Activated CD4-positive, alpha-beta T cell treated with anti-CD3 and anti-CD28 coated beads for 36 hours (primary cell): Measurements from ENCODE around the gene SNCAIP. TPM values are rescaled to one million over a fixed set of nuclear protein-coding genes. Genes with fewer than 3 reads are reported as not detected.

Experiments
- ATAC-seq: fragments of 200-7000 bp; cut with Tn5 transposase; one replicate; pipeline ENCODE4 v1.10.0; 2021; ENCODE audit warnings: mild to moderate bottlenecking, moderate library complexity
- CTCF ChIA-PET: fragments of 350-600 bp; sonication (Branson Sonifier 250); formaldehyde crosslinking; loops from one replicate; lab custom pipeline; 2021; ENCODE audit warnings: antibody characterized with exemption; lab: Charles Lee
- POLR2A ChIA-PET: fragments of 350-600 bp; sonication (Branson Sonifier 250); formaldehyde crosslinking; loops from one replicate; lab custom pipeline; 2021; ENCODE audit warnings: antibody characterized with exemption, inconsistent platforms; lab: Charles Lee
- DNase-seq: peaks from one replicate; pipeline ENCODE4 v3.0.0-alpha.2; 2020
- H3K27ac Mint-ChIP-seq: one replicate; pipeline ENCODE4 v1.8.0; 2021; ENCODE audit warnings: mixed read lengths
- H3K27me3 Mint-ChIP-seq: one replicate; pipeline ENCODE4 v1.8.0; 2021; ENCODE audit warnings: mixed read lengths
- H3K36me3 Mint-ChIP-seq: one replicate; pipeline ENCODE4 v1.8.0; 2021; ENCODE audit warnings: low read depth, mixed read lengths
- H3K4me1 Mint-ChIP-seq: one replicate; pipeline ENCODE4 v1.8.0; 2021; ENCODE audit warnings: mixed read lengths
- H3K4me3 Mint-ChIP-seq: one replicate; pipeline ENCODE4 v1.8.0; 2021; ENCODE audit warnings: mild to moderate bottlenecking, moderate library complexity, mixed read lengths
- H3K9me3 Mint-ChIP-seq: one replicate; pipeline ENCODE4 v1.8.0; 2021; ENCODE audit warnings: low read depth, mixed read lengths
- intact Hi-C, 2 experiments: fragments of 100-400 bp; cut with DNase I in 1 of 2; cut with micrococcal nuclease in 1 of 2; formaldehyde crosslinking; loops; one replicate each; pipeline versions ENCODE4 v1.14.2 to v1.15.1; 2022 to 2024; cut with DNase I, micrococcal nuclease
- total RNA-seq, 2 experiments: library from RNA; stranded (reverse); gene quantifications; one replicate each; pipeline ENCODE4 v1.2.3, GENCODE V29; 2021

The SNCAIP gene
- total RNA-seq, 2 experiments from 2014 or later, result not detected

DNA sequence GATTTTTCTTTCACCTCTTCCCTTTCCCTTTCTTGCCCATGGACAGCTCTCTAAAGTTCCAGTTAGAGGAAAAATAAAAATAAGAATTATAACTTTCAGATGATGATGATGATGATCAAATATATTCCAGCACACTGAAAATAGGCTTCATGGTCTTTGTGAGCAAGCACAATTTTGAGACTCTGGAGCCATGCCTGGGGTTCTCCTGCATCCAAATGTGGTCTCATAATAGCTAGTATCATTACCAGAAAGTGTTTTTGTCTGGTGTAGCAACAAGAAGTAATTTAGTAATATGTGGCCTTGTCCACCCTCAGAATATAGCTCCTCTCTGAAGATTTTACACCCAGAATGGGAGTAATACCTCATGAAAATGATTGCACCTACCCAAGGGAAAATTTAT, 150.4 kb downstream of the SNCAIP start:
- DNase-seq, result no peak
- Mint-ChIP-seq H3K36me3 (no peaks in the 10 kb centered on the region), H3K4me1 (no peaks in the 10 kb centered on the region), H3K4me3 (no peak overlapping the region), H3K27me3 (peaks cover 2% of the 10 kb centered on the region), H3K27ac (no peak overlapping the region), H3K9me3 (no peaks in the 10 kb centered on the region)
- CTCF ChIA-PET, result interaction anchor here (0.5 to 0.7 kb wide), 2 partner anchors 9 to 375 kb away, joined by 3 read pairs; no protein-coding TSS in a partner anchor
- intact Hi-C loops, result no loop called here
- POLR2A ChIA-PET, result no interaction called here
- ATAC-seq, result no peak

DNA sequence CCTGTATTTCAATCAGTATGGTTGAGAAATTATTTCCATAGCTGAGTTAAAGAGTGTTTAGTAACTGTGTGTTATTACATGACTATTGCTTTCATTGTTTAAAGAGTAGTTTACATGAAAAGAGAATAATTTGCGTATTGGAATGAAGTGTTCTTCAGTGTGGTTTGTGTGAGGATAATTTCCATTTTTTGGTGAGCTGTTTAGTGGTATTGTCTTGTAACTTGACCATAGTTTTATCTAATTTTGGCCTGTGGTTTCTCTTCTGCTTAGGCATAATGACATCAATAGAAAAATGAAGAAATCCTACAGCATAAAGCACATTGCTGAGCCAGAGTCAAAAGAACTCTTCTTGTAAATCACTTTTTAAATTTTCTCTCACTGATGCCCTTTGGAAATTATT, 151.2 kb downstream of the SNCAIP start:
- no peak overlapping the region for H3K4me3 Mint-ChIP-seq
- H3K36me3 Mint-ChIP-seq, result no peaks in the 10 kb centered on the region
- H3K27me3 Mint-ChIP-seq, result peaks cover 2% of the 10 kb centered on the region
- CTCF ChIA-PET, result no interaction called here
- DNase-seq (no peak), ATAC-seq (no peak)
- H3K9me3 Mint-ChIP-seq, result no peaks in the 10 kb centered on the region
- POLR2A ChIA-PET, result no interaction called here
- no peak overlapping the region for H3K27ac Mint-ChIP-seq
- intact Hi-C loops, result no loop called here
- H3K4me1 Mint-ChIP-seq, result no peaks in the 10 kb centered on the region

DNA sequence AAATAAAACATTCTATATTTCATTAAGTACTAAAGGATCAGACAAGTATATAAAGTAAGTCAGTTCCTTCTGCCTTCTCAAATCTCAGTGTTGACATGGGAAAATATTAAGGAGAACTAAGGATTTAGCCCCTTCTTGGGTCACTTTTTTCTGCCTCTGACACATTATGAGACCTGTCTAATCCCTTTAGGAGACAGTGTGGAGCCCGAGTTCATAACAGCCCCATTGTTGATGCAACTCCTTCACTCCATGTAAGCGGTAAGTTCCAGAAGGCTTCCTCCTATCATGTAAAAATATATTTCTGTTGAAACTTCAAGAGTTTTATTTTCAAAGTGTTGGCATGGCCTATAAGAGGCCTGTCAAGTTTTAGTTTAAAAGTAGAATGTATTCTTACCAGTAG, 152.2 kb downstream of the SNCAIP start:
- no peak for DNase-seq
- ChIA-PET CTCF (no interaction called here), POLR2A (no interaction called here)
- H3K4me3 Mint-ChIP-seq, result no peak overlapping the region
- H3K27me3 Mint-ChIP-seq, result peaks cover 2% of the 10 kb centered on the region
- no peaks in the 10 kb centered on the region for H3K4me1 Mint-ChIP-seq
- no peak overlapping the region for H3K27ac Mint-ChIP-seq
- intact Hi-C loops, result no loop called here
- H3K9me3 Mint-ChIP-seq, result no peaks in the 10 kb centered on the region
- no peak for ATAC-seq
- no peaks in the 10 kb centered on the region for H3K36me3 Mint-ChIP-seq

DNA sequence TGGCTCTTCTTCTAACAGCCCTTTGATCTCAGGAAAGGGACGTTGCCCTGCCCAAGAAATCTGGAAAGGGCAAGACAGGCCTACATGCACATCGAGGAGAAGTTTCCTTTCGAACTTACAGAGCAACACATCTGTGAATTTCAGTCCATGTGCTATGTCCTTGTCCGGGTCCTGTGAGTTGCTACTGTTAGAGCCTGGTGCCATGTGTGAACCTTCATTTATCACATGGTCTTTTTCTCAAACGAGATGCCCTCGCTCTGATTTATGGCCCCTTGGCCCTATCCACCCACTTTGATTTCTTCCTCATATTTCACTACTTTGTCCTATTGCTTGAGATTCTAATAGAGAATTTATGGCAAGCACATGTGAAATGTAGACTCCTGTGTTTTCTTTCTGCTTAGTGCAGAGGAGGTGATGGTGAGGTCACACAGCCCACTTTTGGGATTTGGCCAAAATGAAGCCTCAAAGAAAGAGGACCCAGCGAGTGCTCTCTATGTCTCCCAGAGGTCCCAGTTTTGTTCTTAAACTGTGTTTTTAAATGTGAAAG, 153.1 kb downstream of the SNCAIP start:
- no peak for ATAC-seq
- Mint-ChIP-seq H3K4me1 (no peaks in the 10 kb centered on the region), H3K36me3 (no peaks in the 10 kb centered on the region)

DNA sequence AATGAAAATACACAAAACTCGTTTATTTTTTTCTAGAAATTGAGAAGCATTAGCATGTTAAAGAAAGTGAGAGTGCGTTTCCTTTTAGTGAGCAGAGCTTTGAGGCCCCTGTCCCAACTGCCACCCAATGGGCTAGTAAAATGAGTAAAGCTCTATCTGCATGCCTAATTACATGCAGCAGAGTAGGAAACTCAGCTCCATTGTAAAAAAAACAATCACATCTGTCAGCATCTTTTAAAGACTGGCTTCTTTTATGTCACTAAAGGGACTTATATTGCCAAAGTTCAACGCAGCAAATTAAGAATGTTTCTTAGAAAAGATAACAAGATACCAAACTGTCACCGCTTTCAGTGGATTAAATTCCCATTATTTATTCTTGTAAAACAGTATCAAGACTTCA, 154.0 kb downstream of the SNCAIP start:
- Mint-ChIP-seq H3K36me3 (no peaks in the 10 kb centered on the region), H3K4me1 (no peaks in the 10 kb centered on the region), H3K27ac (no peak overlapping the region), H3K9me3 (no peaks in the 10 kb centered on the region), H3K27me3 (peaks cover 6% of the 10 kb centered on the region), H3K4me3 (no peak overlapping the region)
- DNase-seq (no peak), ATAC-seq (no peak)
- ChIA-PET CTCF (no interaction called here), POLR2A (no interaction called here)
- intact Hi-C loops, result no loop called here

More for the DNA sequence above, 153.1 kb downstream of the SNCAIP start:
- intact Hi-C loops, result no loop called here
- H3K27me3 Mint-ChIP-seq, result peaks cover 4% of the 10 kb centered on the region
- H3K27ac Mint-ChIP-seq, result no peak overlapping the region
- no peak for DNase-seq
- H3K9me3 Mint-ChIP-seq, result no peaks in the 10 kb centered on the region
- ChIA-PET CTCF (no interaction called here), POLR2A (no interaction called here)
- no peak overlapping the region for H3K4me3 Mint-ChIP-seq

DNA sequence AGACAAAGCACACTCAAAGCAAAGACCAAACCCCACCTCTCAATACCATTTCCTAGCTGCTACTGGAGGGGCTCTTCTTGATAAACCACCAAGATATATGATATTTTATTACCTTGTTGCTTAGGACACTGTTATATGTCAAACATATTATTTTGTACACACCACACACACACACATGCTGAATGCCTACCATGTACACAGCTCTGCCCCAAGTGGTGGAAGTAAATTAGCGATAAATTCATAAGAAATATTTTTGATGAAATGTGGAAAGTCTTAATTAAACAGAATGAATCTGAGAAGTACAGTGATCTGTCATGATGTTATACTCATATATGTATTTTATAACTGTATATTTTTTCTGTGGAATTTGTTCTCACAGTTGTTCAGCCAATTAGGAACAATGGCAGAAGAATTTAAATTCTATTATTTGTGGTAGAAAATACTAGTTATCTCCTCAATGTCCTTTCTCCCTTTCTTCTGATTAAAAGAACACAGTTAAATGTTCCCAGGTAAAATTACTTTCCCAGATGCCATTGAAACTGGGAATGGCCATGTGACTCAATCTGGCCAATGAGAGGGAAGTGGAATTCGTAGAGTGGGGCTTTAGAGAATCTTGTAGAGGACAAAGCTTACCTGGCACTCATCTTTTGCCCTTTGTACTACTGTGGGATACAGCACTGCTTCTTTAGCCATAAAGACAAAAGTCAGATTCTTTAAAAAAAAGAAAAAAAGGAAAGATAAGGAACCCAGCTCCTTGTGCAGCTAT, 156.5 kb downstream of the SNCAIP start:
- ATAC-seq (no peak), DNase-seq (no peak)
- no peak overlapping the region for H3K27ac Mint-ChIP-seq
- intact Hi-C loops, result no loop called here
- no peaks in the 10 kb centered on the region for H3K36me3 Mint-ChIP-seq
- peaks cover 4% of the 10 kb centered on the region for H3K27me3 Mint-ChIP-seq
- no peaks in the 10 kb centered on the region for H3K9me3 Mint-ChIP-seq
- CTCF ChIA-PET, result interaction anchor here (0.9 kb wide), 1 partner anchor 9 kb away, joined by 3 read pairs; no protein-coding TSS in a partner anchor
- H3K4me3 Mint-ChIP-seq, result no peak overlapping the region
- no peaks in the 10 kb centered on the region for H3K4me1 Mint-ChIP-seq
- POLR2A ChIA-PET, result no interaction called here

DNA sequence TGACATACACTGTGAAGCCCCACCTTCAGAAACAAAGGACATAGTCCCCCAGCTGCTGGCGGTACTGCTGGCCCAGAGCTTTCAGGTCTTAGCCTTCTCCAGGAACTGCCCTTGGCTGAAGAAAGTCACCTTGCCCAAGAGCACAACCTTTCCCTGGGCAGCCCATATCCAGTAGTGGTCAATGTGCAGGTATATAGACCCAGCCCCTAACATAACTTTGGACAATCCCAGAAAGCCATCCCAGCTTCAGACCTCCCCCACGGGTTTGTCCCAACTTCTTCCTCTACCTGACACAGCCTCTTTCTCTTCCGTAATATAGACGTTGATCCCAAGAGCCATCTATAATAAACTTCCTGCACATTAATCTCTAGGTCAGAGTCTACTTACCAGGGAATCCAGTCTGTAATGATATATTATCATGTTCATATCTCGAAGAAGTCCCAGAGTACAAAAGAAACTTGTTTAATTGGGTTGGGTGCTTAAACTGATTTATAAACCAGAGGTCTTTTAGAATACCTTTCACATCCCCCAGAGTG, 157.4 kb downstream of the SNCAIP start:
- Mint-ChIP-seq H3K27ac (no peak overlapping the region), H3K9me3 (no peaks in the 10 kb centered on the region), H3K36me3 (no peaks in the 10 kb centered on the region), H3K4me1 (no peaks in the 10 kb centered on the region), H3K27me3 (peaks cover 4% of the 10 kb centered on the region), H3K4me3 (no peak overlapping the region)
- CTCF ChIA-PET, result no interaction called here
- POLR2A ChIA-PET, result no interaction called here
- intact Hi-C loops, result no loop called here
- no peak for DNase-seq
- ATAC-seq, result no peak

DNA sequence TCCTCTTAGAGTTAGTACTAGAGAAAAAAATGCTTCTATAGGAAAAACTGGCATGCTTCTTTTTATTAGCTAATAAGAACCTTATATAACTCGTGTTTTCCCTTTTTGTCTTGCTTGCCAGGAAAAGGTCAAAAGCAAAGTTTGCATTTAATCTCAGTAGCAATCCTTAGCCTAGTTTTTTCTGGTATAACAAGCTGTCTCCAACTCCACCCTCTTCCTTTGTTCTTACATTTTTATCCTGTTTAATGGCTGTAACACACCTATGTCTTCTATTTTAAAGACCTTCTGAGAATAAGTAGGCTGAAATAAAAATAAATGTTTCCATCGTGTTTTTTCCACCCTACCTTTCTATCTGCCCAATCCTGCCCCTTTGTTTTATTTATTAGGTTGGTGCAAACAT, 158.3 kb downstream of the SNCAIP start:
- POLR2A ChIA-PET, result no interaction called here
- Mint-ChIP-seq H3K36me3 (no peaks in the 10 kb centered on the region), H3K9me3 (no peaks in the 10 kb centered on the region), H3K4me3 (no peak overlapping the region), H3K27me3 (peaks cover 9% of the 10 kb centered on the region), H3K27ac (no peak overlapping the region), H3K4me1 (no peaks in the 10 kb centered on the region)
- DNase-seq (no peak), ATAC-seq (no peak)
- CTCF ChIA-PET, result no interaction called here
- intact Hi-C loops, result no loop called here

DNA sequence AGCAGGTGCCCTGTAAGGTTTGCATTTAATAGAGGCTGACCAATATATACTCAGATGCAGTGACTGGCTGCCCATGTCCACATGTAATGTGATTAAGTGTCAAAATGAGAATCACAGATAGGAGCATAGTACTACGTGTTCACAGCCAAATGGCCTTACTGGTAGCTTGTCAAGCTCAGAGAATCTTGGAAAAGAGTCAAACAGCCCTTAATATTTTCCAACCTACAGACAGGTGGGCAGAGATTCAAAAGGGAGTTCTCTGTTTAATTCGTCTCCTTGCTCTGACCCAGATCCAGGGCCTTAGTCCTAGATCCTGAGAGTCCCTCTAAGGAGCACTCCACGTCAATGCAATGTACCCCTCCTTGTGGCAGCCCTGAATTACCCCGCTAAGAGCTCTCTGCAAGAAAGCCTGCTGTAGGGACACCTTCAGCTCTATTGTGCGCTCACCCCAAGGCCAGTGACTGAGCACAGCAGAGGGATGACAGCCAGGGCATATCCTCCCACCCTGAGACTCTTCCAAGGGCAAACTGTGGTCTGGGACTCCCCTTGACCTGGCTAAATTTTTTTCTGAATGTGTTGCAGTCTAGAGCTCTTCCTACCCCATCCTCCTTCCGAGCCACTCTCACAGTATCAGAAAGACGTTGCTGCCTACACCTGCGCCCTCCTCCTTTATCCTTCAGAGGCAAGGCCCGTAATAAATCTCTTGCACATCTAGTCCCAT, 159.2 kb downstream of the SNCAIP start:
- DNase-seq (no peak), ATAC-seq (no peak)
- POLR2A ChIA-PET, result no interaction called here
- CTCF ChIA-PET, result no interaction called here
- Mint-ChIP-seq H3K27me3 (peaks cover 9% of the 10 kb centered on the region), H3K4me1 (no peaks in the 10 kb centered on the region), H3K27ac (no peak overlapping the region), H3K4me3 (no peak overlapping the region), H3K9me3 (no peaks in the 10 kb centered on the region), H3K36me3 (no peaks in the 10 kb centered on the region)
- intact Hi-C loops, result no loop called here

DNA sequence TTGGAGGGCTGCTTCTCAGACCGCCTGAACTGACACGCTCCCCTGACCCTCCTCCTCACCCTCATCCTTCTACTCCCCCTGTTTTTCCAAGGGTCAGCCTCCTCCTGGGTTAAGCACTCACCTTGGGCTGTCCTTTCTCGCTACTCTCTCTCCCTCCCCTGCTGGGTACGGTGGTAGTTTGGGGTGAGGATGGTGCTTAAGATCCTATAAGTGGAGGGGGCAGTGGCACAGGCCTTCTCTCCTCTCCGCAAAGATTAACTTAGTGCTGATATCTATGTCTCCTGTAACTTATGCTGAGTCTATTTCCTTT, 159.7 kb downstream of the SNCAIP start:
- intact Hi-C loops, result no loop called here
- no peak for DNase-seq
- POLR2A ChIA-PET, result no interaction called here
- no peaks in the 10 kb centered on the region for H3K9me3 Mint-ChIP-seq
- CTCF ChIA-PET, result no interaction called here
- ATAC-seq, result no peak
- no peaks in the 10 kb centered on the region for H3K36me3 Mint-ChIP-seq
- no peaks in the 10 kb centered on the region for H3K4me1 Mint-ChIP-seq
- no peak overlapping the region for H3K4me3 Mint-ChIP-seq
- H3K27me3 Mint-ChIP-seq, result peaks cover 9% of the 10 kb centered on the region
- no peak overlapping the region for H3K27ac Mint-ChIP-seq

DNA sequence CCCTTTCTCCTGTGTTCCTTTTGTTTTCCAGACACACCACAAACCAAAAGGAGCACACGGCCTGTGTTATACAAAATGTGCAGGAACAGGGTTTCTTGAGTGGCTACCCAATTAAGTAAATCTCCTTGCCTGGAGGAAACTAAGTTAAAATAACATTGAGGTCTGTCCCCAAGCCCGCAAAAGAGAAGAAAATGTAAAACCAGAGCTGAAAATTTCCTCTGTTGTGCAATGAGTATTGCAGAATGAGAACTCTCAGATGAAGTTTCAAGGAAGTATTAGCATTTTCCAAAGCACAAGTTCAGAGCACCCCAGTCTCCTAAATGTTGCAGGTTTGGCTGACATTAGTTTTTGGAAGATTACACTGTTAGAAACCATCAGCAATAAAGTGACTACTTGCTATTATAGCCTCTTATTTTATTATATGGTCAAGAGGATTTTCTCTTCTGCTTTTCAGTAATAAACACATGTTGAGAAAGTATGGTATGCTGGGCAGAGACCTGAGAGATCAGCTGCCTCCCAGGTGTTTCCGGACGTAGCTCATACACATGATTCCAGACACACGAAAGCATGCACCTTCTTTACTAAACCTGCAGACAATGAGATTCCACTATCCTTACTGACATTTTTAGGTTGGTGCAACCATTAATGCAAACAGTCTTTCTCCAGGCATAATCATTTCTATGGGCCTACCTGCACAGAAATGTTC, 161.3 kb downstream of the SNCAIP start:
- CTCF ChIA-PET, result no interaction called here
- POLR2A ChIA-PET, result no interaction called here
- Mint-ChIP-seq H3K27ac (no peak overlapping the region), H3K4me1 (no peaks in the 10 kb centered on the region), H3K36me3 (no peaks in the 10 kb centered on the region), H3K27me3 (peaks cover 9% of the 10 kb centered on the region), H3K4me3 (no peak overlapping the region), H3K9me3 (no peaks in the 10 kb centered on the region)
- ATAC-seq (no peak), DNase-seq (no peak)
- intact Hi-C loops, result no loop called here
